Activated CD4-positive, alpha-beta T cell treated with anti-CD3 and anti-CD28 coated beads, Interleukin-2, amount 50 U/mL, for 1 hour (primary cell): ENCODE measurements around the gene LIPT1.
"Not testable (repeated sequence)": the region's sequence is repeated elsewhere in the genome, so short reads cannot be mapped to it uniquely, and the experiment has no call there.

Experiments
- DNase-seq: peaks from one replicate; pipeline ENCODE4 v3.0.0-alpha.2; 2020

The LIPT1 gene

GRCh38 chr2:99180755-99181623 lies 26.2 kb downstream of the LIPT1 start, which contains the start of the genes MITD1 and MRPL30:
Gene MITD1, minus strand, starts transcription at chr2:99181058. Its CDS starts 77 bp downstream, at chr2:99180981.
Gene MRPL30, plus strand, starts transcription at chr2:99181184. Its CDS starts 5,020 bp downstream, at chr2:99186204.
- peak; percentile 86 for DNase-seq

DNA sequence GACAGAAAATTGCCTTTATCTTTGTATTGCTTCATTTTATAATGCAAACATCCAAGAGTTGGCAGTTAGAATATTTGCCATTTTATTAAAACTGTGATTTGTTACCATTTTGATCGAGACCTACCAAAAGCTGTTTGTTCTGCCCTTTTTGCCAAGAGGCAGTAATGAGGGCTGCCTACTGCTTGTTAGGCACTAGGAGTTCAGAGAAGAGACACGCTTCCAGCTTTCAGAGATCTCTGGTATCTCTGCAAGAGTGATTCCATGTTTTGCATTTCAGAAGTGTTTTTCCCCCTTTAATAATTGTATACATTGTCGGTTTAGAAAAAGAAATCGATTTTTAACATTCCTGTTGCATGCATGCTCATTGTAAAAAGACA lies 26.8 kb downstream of the LIPT1 start:
- DNase-seq: no peak

GRCh38 chr2:99183025-99183424 lies 28.3 kb downstream of the LIPT1 start:
- no peak for DNase-seq

GRCh38 chr2:99184811-99185210 lies 30.0 kb downstream of the LIPT1 start:
- no peak for DNase-seq

DNA sequence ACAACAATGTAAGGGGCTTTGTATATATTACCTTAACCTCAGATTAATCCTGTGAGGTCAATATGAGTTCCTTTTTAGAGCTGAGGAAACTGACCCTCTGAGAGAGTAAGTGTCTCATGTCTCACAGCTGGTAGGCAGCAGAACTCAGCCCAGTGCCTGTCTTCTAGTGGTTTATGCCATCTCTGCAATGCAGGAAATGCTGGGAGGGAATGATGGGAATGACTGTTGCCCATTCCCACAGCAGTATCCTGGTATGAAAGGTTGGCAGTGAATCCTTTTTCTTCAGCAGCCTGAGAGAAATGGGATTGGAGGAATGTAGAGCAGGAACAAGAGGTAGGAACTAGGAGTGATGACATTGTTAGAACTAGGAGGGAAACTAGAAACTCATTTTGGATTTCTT lies 32.2 kb downstream of the LIPT1 start:
- DNase-seq: no peak

DNA sequence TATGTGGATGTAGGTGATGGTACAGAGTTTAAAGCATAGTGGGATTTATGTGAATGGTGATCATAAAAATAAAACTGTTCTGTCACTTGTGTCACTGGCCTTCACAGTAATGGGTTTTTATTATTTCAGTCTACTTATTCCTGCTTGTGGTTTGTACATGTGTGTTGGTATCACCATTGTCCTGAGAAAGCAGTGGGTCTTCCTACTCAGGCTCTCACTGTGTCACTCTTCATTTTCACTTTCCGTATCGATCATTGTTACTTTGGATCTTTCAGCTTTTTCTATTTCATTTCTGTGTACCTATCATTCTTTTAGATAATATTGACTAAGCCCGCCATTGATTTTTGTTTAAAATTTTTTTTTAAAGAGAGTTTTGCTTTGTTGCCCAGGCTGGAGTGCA lies 33.6 kb downstream of the LIPT1 start:
- no peak for DNase-seq

DNA sequence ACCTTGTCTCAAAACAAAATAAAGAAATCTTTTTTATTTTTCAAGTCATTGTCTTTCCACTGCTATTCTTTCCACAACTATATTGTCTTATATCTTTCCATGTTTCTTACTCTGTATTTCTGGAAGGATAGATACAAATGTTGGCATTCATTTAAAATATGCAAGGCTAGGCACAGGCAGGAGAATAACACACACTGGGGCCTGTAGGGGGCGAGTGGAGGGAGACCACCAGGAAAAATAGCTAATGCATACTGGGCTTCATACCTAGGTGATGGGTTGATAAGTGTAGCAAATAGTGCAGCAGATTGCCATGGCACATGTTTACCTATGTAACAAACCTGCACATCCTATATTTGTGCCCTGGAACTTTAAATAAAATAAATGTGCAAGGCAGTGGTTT lies 35.8 kb downstream of the LIPT1 start:
- no peak for DNase-seq

DNA sequence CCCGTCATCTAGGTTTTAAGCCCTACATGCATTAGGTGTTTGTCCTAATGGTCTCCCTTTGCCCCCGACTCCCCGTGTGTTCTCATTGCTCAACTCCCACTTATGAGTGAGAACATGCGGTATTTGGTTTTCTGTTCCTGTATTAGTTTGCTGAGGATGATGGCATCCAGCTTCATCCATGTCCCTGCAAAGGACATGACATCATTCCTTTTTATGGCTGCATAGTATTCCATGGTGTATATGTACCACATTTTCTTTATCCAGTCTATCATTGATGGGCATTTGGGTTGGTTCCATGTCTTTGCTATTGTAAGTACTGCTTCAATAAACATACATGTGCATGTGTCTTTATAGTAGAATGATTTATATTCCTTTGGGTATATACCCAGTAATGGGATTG lies 37.6 kb downstream of the LIPT1 start:
- DNase-seq: not testable (repeated sequence)

- no peak for DNase-seq
Observed at GRCh38 chr2:99198103-99198841, 43.5 kb downstream of the LIPT1 start.

- no peak for DNase-seq
Observed at GRCh38 chr2:99200076-99200800, 45.5 kb downstream of the LIPT1 start.

- DNase-seq: no peak
Observed at GRCh38 chr2:99201959-99202678, 47.4 kb downstream of the LIPT1 start.

DNA sequence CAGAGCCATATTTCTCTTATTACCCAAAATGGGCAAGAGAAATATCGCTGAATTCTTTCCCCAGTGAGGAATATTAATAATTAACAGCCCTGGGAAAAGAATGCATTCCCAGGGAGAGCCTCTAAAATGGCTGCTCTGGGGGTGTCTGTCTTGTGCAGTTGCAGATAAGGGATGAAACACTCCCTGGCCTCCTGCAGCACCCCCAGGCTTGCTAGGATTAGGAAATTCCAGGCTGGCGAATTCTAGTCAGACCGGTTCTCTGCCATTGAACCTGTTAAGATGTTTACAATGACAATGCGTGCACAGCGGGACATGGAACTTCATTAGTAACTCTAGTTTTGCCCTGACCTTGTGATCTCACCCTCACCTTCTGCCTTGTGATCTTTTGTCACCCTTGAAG lies 50.7 kb downstream of the LIPT1 start:
- DNase-seq: no peak
